IMR-90 (cell line): Measurements from ENCODE around the gene DNAJC19. TPM values are rescaled to one million over a fixed set of nuclear protein-coding genes. Genes with fewer than 3 reads are reported as not detected.
"Not testable (repeated sequence)": the region's sequence is repeated elsewhere in the genome, so short reads cannot be mapped to it uniquely, and the experiment has no call there.

Source experiments
- ATAC-seq: fragments of 200-7000 bp; cut with Tn5 transposase; 2 replicates; pipeline ENCODE4 v1.9.1; 2020; ENCODE audit warnings: low read depth, mild to moderate bottlenecking, moderate library complexity
- BruUV-seq: library from RNA; stranded (reverse); fragments of 400-500 nt; replicated peaks from 2 replicates; lab custom pipeline; 2021; lab: Mats Ljungman, UMichigan
- CTCF ChIA-PET: fragments of 300-600 bp; formaldehyde crosslinking; extraction: SDS; loops from one replicate; lab custom pipeline; 2021; ENCODE audit warnings: antibody characterized with exemption; lab: Yijun Ruan, JAX
- POLR2A ChIA-PET: fragments of 300-600 bp; sonication (Branson Sonifier 250); formaldehyde crosslinking; loops from one replicate; lab custom pipeline; 2022; ENCODE audit warnings: antibody characterized with exemption; ENCODE audit not compliant: unreplicated experiment; lab: Charles Lee
- DNase-seq: peaks from one replicate; pipeline ENCODE4 v3.0.0; 2013
- H2AFZ ChIP-seq: replicated peaks from 2 replicates; pipeline ENCODE3; 2013; ENCODE audit warnings: low read length, mild to moderate bottlenecking; ENCODE audit not compliant: poor library complexity
- H2AK5ac ChIP-seq: 2 replicates; pipeline ENCODE4 v1.6.1; 2013; ENCODE audit warnings: low read depth, low read length, inconsistent platforms
- H2AK9ac ChIP-seq: replicated peaks from 2 replicates; pipeline ENCODE3; 2013; ENCODE audit warnings: mild to moderate bottlenecking, low read depth, low read length, moderate library complexity; ENCODE audit not compliant: poor library complexity
- H2BK120ac ChIP-seq: 2 replicates; pipeline ENCODE4 v1.6.1; 2013; ENCODE audit warnings: low read depth, low read length, inconsistent platforms
- H2BK15ac ChIP-seq: 3 replicates; pipeline ENCODE4 v1.6.1; 2013; ENCODE audit warnings: low read depth, low read length, inconsistent platforms
- H2BK20ac ChIP-seq: 2 replicates; pipeline ENCODE4 v1.6.1; 2013; ENCODE audit warnings: low read depth, mild to moderate bottlenecking, inconsistent platforms, low read length, moderate library complexity
- H2BK5ac ChIP-seq: 2 replicates; pipeline ENCODE4 v1.6.1; 2013; ENCODE audit warnings: mild to moderate bottlenecking, low read depth, low read length, inconsistent platforms; ENCODE audit not compliant: poor library complexity, severe bottlenecking
- H3K14ac ChIP-seq: replicated peaks from 2 replicates; pipeline ENCODE4 v1.6.1; 2013; ENCODE audit warnings: low read depth, low read length, inconsistent platforms
- H3K18ac ChIP-seq: 2 replicates; pipeline ENCODE4 v1.6.1; 2013; ENCODE audit warnings: low read depth, low read length, control low read depth
- H3K23ac ChIP-seq: 2 replicates; pipeline ENCODE4 v1.6.1; 2013; ENCODE audit warnings: low read depth, low read length, inconsistent platforms
- H3K27ac ChIP-seq: 2 replicates; pipeline ENCODE4 v1.5.1; 2013; ENCODE audit warnings: mild to moderate bottlenecking, control low read depth, low read length; ENCODE audit not compliant: insufficient read depth
- H3K27me3 ChIP-seq: 2 replicates; pipeline ENCODE4 v1.6.1; 2013; ENCODE audit warnings: low read length; ENCODE audit not compliant: control insufficient read depth, insufficient read depth
- H3K36me3 ChIP-seq: 2 replicates; pipeline ENCODE4 v1.6.1; 2013; ENCODE audit warnings: low read length, mixed read lengths; ENCODE audit not compliant: control insufficient read depth, insufficient read depth
- H3K4ac ChIP-seq: 2 replicates; pipeline ENCODE4 v1.6.1; 2013; ENCODE audit warnings: low read depth, low read length, inconsistent platforms
- H3K4me1 ChIP-seq: 2 replicates; pipeline ENCODE4 v1.6.1; 2013; ENCODE audit warnings: low read length, mixed read lengths; ENCODE audit not compliant: control insufficient read depth, insufficient read depth
- H3K4me2 ChIP-seq: 2 replicates; pipeline ENCODE4 v1.6.1; 2013; ENCODE audit warnings: low read depth, mild to moderate bottlenecking, control low read depth, low read length, moderate library complexity
- H3K4me3 ChIP-seq: 2 replicates; pipeline ENCODE4 v1.5.1; 2013; ENCODE audit warnings: low read depth, mild to moderate bottlenecking, control low read depth, low read length, moderate library complexity; ENCODE audit not compliant: insufficient read depth
- H3K56ac ChIP-seq: 2 replicates; pipeline ENCODE4 v1.6.1; 2013; ENCODE audit warnings: low read length, inconsistent platforms; ENCODE audit not compliant: insufficient read depth; ENCODE audit errors: extremely low read depth
- H3K79me1 ChIP-seq, 2 experiments: 2 replicates each; pipeline ENCODE4 v1.6.1; 2013; ENCODE audit warnings: low read length in 2 of 2, inconsistent platforms in 1 of 2, low read depth in 1 of 2
- H3K9ac ChIP-seq: 2 replicates; pipeline ENCODE4 v1.6.1; 2013; ENCODE audit warnings: low read depth, low read length, control low read depth
- H3K9me1 ChIP-seq: 2 replicates; pipeline ENCODE4 v1.6.1; 2013; ENCODE audit warnings: low read length, inconsistent platforms; ENCODE audit not compliant: insufficient read depth
- H3K9me3 ChIP-seq: 2 replicates; pipeline ENCODE4 v1.6.1; 2013; ENCODE audit warnings: low read length; ENCODE audit not compliant: control insufficient read depth, insufficient read depth
- H4K20me1 ChIP-seq: 2 replicates; pipeline ENCODE4 v1.6.1; 2013; ENCODE audit warnings: low read length, inconsistent platforms; ENCODE audit not compliant: insufficient read depth
- H4K5ac ChIP-seq: 2 replicates; pipeline ENCODE4 v1.6.1; 2013; ENCODE audit warnings: mild to moderate bottlenecking, low read depth, low read length, control low read depth
- H4K8ac ChIP-seq, 2 experiments: 2 replicates each; pipeline ENCODE4 v1.6.1; 2013; ENCODE audit warnings: low read depth in 2 of 2, low read length in 2 of 2, control low read depth in 1 of 2, inconsistent platforms in 1 of 2
- H4K91ac ChIP-seq: 2 replicates; pipeline ENCODE4 v1.6.1; 2013; ENCODE audit warnings: low read depth, low read length, inconsistent platforms; ENCODE audit not compliant: insufficient read depth
- WGBS, 2 experiments: methylation state at CpG; one replicate each; pipeline versions ENCODE4 v1.1.5 to v1.1.7; 2013; ENCODE audit warnings: missing lambda C conversion rate in 2 of 2; ENCODE audit not compliant: insufficient read length in 1 of 2; ENCODE audit errors: extremely low coverage in 2 of 2; 5-methylcytosine and 5-hydroxymethylcytosine counted together
- dilution Hi-C: fragments of 300-500 bp; cut with HindIII; formaldehyde crosslinking; loops from one replicate; pipeline ENCODE4 v1.14.3; 2018; ENCODE audit warnings: low sequenced_read_pairs; ENCODE audit not compliant: unreplicated experiment
- in situ Hi-C: fragments of 300-500 bp; cut with MboI; formaldehyde crosslinking; loops from 3 replicates; pipeline ENCODE4 v1.14.3; 2019; ENCODE audit warnings: low sequenced_read_pairs, inconsistent platforms, mixed read lengths
- intact Hi-C: fragments of 100-400 bp; cut with micrococcal nuclease; formaldehyde crosslinking; loops from 2 replicates; pipeline ENCODE4 v1.10.0; 2022
- polyA plus RNA-seq, 3 experiments: library from polyadenylated mRNA; depleted of rRNA; stranded (reverse); fragments of >200 nt; gene quantifications; 2 replicates each; pipeline ENCODE4 v1.2.3, GENCODE V29; 2012; ENCODE audit warnings: low replicate concordance in 1 of 3
- total RNA-seq: library from RNA; depleted of rRNA; stranded (reverse); fragments of >200 nt; gene quantifications from 2 replicates; pipeline ENCODE4 v1.2.3, GENCODE V29; 2012

DNAJC19 gene
- total and polyA plus RNA-seq, 2 of the 4 experiments (the other 2 are of a cell fraction), result 16.0 to 39.4 TPM

DNA sequence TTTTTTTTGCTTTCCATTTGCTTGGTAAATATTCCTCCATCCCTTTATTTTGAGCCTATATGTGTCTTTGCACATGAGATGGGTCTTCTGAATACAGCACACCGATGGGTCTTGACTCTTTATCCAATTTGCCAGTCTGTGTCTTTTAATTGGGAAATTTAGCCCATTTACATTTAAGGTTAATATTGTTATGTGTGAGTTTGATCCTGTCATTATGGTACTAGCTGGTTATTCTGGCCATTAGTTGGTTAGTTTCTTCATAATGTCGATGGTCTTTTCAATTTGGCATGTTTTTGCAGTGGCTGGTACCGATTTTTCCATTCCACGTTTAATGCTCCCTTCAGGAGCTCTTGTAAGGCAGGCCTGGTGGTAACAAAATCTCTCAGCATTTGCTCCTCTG, 12.8 kb upstream of the DNAJC19 start:
- dilution Hi-C loops, H3K23ac ChIP-seq, H2AK9ac ChIP-seq, H4K91ac ChIP-seq, H2BK5ac ChIP-seq, H2BK15ac ChIP-seq, DNase-seq, H3K14ac ChIP-seq, H3K4me2 ChIP-seq, H2BK20ac ChIP-seq, H3K4ac ChIP-seq, BruUV-seq, intact Hi-C loops, H2AK5ac ChIP-seq, H3K4me1 ChIP-seq, in situ Hi-C loops, H3K18ac ChIP-seq, H3K27ac ChIP-seq, H3K36me3 ChIP-seq, H3K9me1 ChIP-seq, CTCF ChIA-PET, H3K79me1 ChIP-seq, H3K4me3 ChIP-seq, ATAC-seq, H3K56ac ChIP-seq, H4K5ac ChIP-seq, H4K8ac ChIP-seq, H3K9ac ChIP-seq, H3K9me3 ChIP-seq, POLR2A ChIA-PET, H4K20me1 ChIP-seq, H3K27me3 ChIP-seq, H2BK120ac ChIP-seq, H2AFZ ChIP-seq: not testable (repeated sequence)
- no CpG with 5 or more reads among the region's 4 CpGs for WGBS, 2 experiments
